HPDE6-E6E7 (cell line): ENCODE measurements around the gene KRTAP5-4.
A peak's percentile ranks its signal among the peaks of the same experiment; 100 is the strongest.
"Not testable (repeated sequence)": the region's sequence is repeated elsewhere in the genome, so short reads cannot be mapped to it uniquely, and the experiment has no call there.

Experiments
- DNase-seq: peaks from one replicate; pipeline ENCODE4 v3.0.0; 2011; ENCODE audit warnings: missing footprints; ENCODE audit errors: extremely low spot score

The KRTAP5-4 gene

GRCh38 chr11:1652771-1653540, 31.0 kb upstream of the KRTAP5-4 start:
- DNase-seq: peak; percentile 70

GRCh38 chr11:1652442-1652770, 30.5 kb upstream of the KRTAP5-4 start:
- DNase-seq: no peak

- no peak for DNase-seq
Observed at GRCh38 chr11:1652026-1652425, 30.1 kb upstream of the KRTAP5-4 start.

GRCh38 chr11:1651411-1651980, 29.6 kb upstream of the KRTAP5-4 start:
- no peak for DNase-seq

GRCh38 chr11:1650918-1651262, 29.0 kb upstream of the KRTAP5-4 start:
- no peak for DNase-seq

GRCh38 chr11:1650034-1650917, 28.3 kb upstream of the KRTAP5-4 start:
- no peak for DNase-seq

- no peak for DNase-seq
Observed at GRCh38 chr11:1648653-1649420, 26.9 kb upstream of the KRTAP5-4 start.

GRCh38 chr11:1647901-1648652, 26.1 kb upstream of the KRTAP5-4 start:
- no peak for DNase-seq

- DNase-seq: not testable (repeated sequence)
Observed at GRCh38 chr11:1646540-1646939, 24.6 kb upstream of the KRTAP5-4 start.

GRCh38 chr11:1645357-1645821, 23.5 kb upstream of the KRTAP5-4 start:
- no peak for DNase-seq

GRCh38 chr11:1644601-1645356, 22.8 kb upstream of the KRTAP5-4 start:
- DNase-seq: no peak

- no peak for DNase-seq
Observed at GRCh38 chr11:1643146-1643690, 21.3 kb upstream of the KRTAP5-4 start.

GRCh38 chr11:1642288-1643145, 20.6 kb upstream of the KRTAP5-4 start:
- no peak for DNase-seq

- DNase-seq: no peak
Observed at GRCh38 chr11:1641096-1641495, 19.2 kb upstream of the KRTAP5-4 start.

- DNase-seq: peak; percentile 29
Observed at GRCh38 chr11:1640076-1640946, 18.4 kb upstream of the KRTAP5-4 start.

GRCh38 chr11:1639666-1640065, 17.7 kb upstream of the KRTAP5-4 start:
- no peak for DNase-seq

GRCh38 chr11:1639102-1639620, 17.2 kb upstream of the KRTAP5-4 start:
- DNase-seq: no peak

- DNase-seq: no peak
Observed at GRCh38 chr11:1638344-1638743, 16.4 kb upstream of the KRTAP5-4 start.
